GM12892 (cell line): ENCODE results near the gene SYT2.
"Not testable (repeated sequence)": the region's sequence is repeated elsewhere in the genome, so short reads cannot be mapped to it uniquely, and the experiment has no call there.

Experiments used
- DNase-seq: peaks from one replicate; pipeline ENCODE4 v3.0.0; 2011; ENCODE audit not compliant: insufficient read length
- FAIRE-seq: peaks from 2 replicates; lab custom pipeline; 2011; peaks lifted over from hg19 to GRCh38; lab: Jason Lieb, UNC
- POLR2A ChIP-seq: IDR thresholded peaks from 2 replicates; pipeline ENCODE4 v1.6.1; 2011; ENCODE audit warnings: low read depth, low read length, control low read depth
- POLR2AphosphoS5 ChIP-seq: IDR thresholded peaks from 2 replicates; pipeline ENCODE4 v1.6.1; 2011; ENCODE audit warnings: low read depth, low read length, control low read depth
- TAF1 ChIP-seq: IDR thresholded peaks from 2 replicates; pipeline ENCODE4 v1.6.1; 2011; ENCODE audit warnings: low read depth, mild to moderate bottlenecking, control low read depth, low read length, borderline replicate concordance

Gene SYT2

DNA sequence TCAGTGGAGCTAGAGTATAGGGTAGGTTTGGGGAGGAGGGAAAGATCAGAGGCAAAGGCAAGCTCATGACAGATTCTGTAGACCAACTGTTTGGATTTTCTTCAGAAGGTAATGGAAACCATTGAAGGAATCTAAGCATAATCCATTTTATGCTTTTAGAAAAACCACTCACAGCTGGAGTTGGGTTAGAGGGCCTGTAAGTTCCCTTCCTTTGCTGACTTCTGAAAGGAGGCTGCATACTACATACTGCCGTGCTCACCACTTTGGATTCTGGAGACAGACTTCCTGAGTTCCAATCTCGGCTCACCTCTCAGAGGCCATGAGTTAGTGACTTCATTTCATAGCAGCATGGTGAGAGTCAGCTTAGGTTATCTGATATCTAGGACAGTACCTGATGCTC lies 6.4 kb upstream of the SYT2 start:
- TF ChIP-seq TAF1 = no peak
- TF ChIP-seq POLR2A = no peak
- no peak for TF ChIP-seq POLR2AphosphoS5
- FAIRE-seq (no peak), DNase-seq (no peak)

DNA sequence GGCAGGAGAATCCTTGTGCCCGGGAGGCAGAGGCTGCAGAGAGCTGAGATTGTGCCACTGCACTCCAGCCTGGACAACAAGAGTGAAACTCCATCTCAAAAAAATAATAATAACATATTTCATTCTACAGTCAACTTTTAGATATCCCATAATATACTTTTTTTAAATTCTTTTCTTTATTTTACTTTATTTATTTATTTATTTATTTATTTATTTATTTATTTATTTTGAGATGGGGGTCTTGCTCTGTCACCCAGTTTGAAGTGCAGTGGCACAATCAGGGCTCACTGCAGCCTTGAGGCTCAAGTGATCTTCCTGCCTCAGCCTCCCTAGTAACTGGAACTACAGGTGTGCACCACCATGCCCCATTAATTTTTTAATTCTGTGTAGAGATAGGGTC lies 3.9 kb upstream of the SYT2 start:
- FAIRE-seq = not testable (repeated sequence)

DNA sequence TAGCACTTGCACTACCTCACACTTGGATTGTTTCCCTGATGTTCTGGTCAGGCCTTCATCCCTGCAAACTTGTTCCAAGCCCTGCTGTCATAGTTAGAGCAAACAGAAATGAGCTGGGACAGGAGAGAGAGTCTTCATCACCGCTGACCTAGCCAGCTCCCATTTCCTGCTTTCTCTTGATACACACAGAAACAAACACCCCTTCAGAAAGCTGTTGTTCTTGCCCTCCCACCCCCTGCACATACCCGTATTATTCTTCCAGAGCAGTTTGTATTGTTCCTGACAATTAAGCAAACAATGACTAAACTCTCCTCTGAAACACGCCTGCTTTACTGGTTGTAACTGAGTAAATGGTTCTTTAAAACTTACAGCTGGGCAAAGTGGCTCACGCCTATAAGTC lies 2.9 kb upstream of the SYT2 start:
- FAIRE-seq = no peak
- no peak for DNase-seq
- TF ChIP-seq POLR2AphosphoS5 (no peak), TAF1 (no peak), POLR2A (no peak)

More for the DNA sequence above, 3.9 kb upstream of the SYT2 start:
- not testable (repeated sequence) for DNase-seq

DNA sequence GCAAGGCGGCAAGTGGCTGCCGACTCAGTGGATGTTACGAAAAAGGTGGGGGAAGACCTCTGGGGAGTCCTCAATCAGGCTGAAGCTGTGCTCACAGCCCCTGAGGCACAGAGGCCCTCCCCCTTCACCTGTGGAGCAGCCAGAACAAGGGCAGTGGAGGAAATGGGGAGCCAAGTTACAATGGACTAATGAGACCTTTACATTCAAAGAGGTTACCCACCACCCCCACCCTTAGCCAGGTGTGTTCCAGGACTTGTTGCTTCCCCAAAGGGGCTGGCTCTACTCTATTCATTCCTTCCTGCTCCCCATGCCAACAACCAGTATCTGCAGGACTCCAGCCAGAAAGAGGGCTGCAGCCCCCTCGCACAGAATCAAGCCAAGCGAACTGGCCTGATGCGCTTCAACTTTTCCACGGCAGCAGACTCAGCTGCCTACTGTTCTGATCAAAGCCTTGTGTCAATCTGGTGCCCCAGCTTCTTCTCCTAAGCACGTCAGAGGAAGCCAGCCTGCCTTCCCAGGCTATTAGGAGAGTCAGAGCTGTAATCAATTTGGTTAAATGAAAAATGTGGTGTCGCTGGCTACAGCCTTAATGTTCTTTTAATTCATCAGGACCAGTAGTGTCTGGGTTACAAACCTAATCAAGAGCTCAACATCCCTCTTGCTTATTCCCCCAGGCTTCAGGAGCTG lies 1.8 kb upstream of the SYT2 start:
- no peak for DNase-seq
- FAIRE-seq = no peak
- TF ChIP-seq POLR2AphosphoS5 = no peak
- TF ChIP-seq TAF1 = no peak
- no peak for TF ChIP-seq POLR2A

DNA sequence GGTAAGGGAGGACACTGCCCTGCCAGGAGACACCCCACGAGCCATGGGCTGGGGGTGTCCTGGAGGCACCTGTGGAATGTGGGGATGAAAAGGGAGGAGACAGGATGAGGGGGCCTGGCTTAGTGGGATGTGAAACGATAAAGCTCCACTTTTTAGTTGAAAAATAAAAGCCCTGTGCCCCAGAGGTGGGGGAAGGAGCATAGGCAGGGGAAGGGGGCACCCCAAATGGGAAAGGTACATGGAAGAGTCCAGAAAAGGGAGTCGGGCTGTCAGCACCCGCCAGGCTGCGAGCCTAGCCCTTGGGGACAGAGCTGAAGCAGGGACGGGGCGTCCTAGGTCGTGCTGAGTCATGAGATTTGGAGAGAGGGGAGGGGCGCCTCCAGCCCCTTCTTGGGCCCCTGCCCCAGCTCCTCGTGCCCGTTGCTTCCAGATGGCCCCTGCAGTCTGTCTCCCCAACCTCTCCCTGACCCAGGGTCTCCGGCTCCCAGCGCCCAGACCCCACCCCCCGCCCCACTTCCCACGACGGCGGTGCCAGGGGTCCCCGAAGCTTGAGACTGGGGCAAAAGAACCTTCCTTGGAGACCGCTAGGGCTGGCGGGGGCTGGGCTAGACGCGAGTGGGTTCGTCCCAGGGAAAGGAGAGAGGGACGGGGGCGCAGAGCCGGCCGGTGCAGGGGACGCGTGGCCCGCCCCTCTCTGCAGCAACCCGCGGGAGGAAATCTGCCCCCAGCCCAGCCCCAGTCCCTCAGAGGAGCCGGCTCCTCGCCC lies 795 bp downstream of the SYT2 start:
- TF ChIP-seq TAF1 (no peak), POLR2AphosphoS5 (no peak), POLR2A (no peak)
- FAIRE-seq (no peak), DNase-seq (no peak)

DNA sequence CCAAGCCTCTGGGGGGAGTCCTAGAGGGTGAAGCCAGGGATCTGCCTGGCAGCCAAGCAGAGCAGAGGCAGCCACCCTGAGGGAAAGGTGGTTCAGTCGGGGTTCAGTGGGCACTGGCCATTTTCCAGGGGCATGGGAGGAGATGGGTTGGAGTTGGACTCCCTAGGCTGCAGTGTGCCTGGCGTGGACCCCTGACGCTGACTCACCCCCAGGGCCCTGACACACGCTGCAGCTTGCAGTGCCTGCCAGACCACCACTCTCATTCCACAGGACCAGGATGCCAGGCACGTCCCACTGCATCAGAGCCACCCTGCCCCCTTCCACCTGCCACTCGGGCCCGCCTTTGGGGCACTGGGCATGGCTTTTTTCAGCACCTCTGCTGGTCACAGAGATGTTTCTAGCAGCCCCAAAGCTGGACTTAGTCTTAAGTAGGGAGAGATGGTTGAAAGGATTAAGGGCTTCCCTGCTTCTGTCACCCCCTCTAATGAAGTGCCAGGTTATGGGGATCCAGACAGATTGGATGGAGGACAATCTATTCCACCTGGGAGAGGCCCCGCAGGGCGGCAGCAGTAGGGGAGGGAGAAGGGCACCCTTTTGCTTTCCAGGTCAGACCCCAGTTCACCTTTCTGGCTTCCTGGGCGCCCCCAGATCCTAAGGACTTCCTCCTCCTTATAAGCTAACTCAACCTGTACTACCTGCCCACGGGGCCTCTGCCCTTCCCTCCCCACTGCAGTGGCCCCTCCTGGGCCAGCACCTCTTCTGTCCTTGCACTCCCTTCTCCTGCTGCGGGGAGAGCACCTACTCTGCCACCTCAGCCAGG lies 1.6 kb downstream of the SYT2 start:
- DNase-seq = no peak
- no peak for TF ChIP-seq POLR2AphosphoS5
- TF ChIP-seq TAF1 = no peak
- no peak for TF ChIP-seq POLR2A
- FAIRE-seq = no peak

DNA sequence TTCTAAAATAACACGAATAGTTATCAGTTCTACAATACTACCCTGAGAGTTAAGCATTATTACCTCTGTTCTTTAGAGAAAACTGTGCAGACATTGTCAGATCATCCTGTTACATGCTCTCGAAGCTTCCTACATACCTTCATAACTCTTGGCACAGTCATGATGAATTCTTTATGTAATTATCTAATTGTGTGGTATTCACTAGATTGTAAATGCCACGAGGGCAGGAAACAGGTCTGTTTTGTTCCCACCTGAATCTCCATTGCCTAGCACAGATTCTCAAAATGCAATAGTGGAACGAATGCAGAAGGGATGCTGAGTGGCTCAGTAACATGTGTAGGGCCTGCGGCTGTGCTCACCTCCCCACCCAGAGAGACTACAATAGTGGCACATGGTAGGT lies 3.4 kb downstream of the SYT2 start:
- DNase-seq (no peak), FAIRE-seq (no peak)
- TF ChIP-seq POLR2AphosphoS5 = no peak
- TF ChIP-seq TAF1 = no peak
- no peak for TF ChIP-seq POLR2A

DNA sequence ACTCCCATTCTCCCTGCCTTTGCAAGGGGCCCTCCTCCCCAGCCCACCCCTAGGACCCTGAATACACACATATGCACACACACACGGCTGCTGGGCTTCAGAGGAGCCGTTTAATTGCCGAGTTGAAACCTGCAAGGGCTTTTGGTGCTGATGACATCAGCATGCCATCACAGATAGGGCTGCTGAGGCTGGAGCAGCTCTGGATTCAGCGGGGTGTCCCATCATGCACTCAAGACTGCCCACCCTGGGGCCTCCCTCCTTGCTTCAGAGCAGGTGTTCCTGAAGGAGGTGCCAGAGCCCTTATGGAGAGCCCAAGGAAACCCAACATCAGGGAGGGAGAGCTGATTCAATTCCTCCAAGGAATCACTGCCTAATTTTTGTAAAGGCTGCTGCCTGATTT lies 5.7 kb downstream of the SYT2 start:
- no peak for FAIRE-seq
- TF ChIP-seq POLR2A = no peak
- TF ChIP-seq TAF1 = no peak
- no peak for TF ChIP-seq POLR2AphosphoS5
- DNase-seq = no peak

DNA sequence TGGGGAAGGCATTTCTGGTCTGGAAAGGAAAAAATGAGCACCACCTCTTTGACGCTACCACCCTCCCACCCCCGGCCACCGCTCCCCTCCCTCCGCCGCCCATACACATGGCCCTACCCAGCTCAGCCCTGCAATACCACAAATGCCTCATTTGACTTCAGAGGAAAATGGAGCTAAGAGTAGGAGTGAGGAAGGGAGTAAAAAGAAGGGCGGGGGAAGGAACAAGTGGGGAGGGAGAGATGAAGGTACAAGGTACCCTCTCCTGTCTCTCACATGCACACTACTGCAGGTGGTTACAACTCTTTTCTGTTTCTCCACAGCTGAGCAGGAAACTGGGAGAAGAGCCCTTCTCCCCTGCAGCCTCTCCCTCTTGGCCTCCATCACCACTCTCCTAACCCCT lies 7.1 kb downstream of the SYT2 start:
- DNase-seq = no peak
- no peak for FAIRE-seq
- TF ChIP-seq POLR2A (no peak), POLR2AphosphoS5 (no peak), TAF1 (no peak)

DNA sequence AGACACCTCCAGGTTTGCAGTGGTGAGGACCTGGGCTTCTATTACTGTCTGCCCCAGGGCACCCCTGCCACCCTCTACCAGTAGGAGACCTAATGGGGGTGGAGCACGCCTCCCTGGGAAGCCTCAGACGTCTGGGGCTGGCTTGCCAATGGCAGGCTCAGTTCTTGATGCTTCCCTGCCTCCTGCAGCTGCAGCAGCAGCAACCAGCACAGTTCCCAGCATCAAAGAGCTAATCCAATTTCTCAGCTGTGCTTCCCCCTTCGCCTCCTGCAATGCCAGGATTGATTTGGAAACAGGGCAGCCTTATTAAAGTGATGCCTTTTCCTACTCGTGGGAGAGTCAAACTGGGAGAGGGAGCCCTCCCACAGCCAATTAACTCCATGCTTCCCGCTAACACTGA lies 8.2 kb downstream of the SYT2 start:
- no peak for TF ChIP-seq TAF1
- no peak for TF ChIP-seq POLR2AphosphoS5
- TF ChIP-seq POLR2A = no peak
- no peak for DNase-seq
- no peak for FAIRE-seq

DNA sequence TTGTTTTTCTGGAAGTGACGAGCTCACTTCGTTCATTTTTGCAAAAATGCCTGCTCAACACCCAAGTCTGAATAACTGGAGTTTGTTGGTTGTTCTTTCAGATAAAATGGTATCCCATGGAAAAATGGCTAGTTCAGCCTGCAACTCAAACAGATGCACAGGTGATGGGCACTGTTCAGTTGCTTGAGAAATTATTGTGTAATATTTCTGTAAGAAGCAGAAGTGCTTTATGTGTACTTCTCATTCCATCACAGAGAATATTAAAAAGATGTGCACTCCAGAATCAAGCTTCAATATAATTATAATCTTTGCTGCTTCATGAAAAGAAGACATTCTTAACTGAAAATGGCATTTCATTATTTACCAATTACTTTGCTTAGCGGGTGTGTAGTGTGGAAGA lies 9.1 kb downstream of the SYT2 start:
- no peak for DNase-seq
- FAIRE-seq = no peak
- TF ChIP-seq POLR2AphosphoS5 (no peak), TAF1 (no peak), POLR2A (no peak)

DNA sequence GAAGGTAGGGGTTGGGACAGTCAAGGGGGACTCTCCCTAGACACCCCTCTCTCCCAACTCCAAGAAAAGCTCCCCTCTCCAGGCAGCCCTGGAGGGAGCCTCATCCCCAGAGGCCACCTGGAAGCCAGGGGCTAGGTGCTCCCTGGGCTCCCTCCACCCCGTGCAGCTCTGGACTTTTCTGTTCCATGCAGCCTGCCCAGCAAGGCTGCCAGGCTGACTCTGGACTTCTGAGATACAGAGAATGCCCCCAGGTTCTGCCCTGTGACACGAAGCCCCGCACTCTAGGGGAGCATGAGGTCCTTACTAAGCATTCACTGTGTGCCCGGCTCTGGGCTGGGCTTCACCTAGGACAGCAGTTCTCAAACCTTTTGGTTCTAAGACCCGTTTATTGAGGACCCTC lies 10.2 kb downstream of the SYT2 start:
- no peak for FAIRE-seq
- TF ChIP-seq POLR2AphosphoS5 (no peak), TAF1 (no peak)
- DNase-seq = no peak
